ENCODE data around the gene PGAM2. TPM values are rescaled to one million over a fixed set of nuclear protein-coding genes. Genes with fewer than 3 reads are reported as not detected.

The PGAM2 gene
- total and polyA plus RNA-seq, 2 of the 13 experiments (the other 11 are each of a cell fraction or from before 2014, with no cell fraction given): 0.22 TPM; not detected in 1

DNA sequence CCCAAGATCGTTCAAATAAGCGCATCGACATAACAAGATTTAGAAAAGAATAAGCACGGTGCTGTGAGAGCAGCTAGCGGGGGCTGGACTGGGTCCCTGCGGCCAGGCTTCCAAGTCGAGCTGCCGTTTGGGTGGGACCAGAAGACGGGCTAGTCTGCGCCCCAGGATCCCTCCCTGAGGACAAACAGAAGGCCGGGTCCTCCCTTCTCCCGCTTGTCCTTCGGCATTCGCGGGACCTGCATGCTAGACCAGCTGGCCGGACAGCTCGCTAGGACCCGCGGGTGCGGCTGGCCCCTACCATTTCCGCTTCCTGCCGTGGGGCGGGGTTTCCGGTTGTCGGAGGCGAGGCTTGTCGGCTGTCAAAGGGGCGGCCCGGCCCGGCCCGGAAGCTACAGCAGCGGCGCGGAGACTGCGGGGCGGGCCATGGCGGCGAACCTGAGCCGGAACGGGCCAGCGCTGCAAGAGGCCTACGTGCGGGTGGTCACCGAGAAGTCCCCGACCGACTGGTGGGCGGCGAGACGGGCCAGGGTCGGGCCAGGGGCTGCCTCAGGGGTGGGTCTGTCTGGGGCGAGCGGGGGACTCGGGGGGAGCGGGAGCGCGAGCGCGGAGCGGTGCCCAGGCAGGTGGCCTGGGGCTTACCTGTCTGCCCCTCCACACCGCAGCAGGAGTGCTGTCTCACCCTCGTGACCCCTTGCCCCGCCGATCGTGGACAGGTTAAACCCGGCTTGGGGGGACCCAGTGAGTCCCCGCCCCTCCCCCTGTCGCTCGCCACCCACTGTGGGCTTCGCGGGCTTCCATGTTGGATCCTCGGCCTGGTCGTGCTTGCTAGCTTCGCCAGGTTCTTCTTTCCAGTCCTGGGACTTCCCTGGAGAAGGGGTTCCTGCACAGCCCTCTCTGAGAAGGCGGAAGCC is 20.8 kb downstream of the PGAM2 start, which contains the start of gene DBNL (continued):
- TF ChIP-seq PAX8 (CRISPR knock-in tag; IDR thresholded peaks at IDR 0.05; ENCODE audit: borderline replicate concordance) (0 out of 2 replicates have a peak, but pooled peaks have one; percentile 89), ZNF547 (CRISPR knock-in tag; IDR thresholded peaks at IDR 0.05) (no peak; the same call in 1 of the 2 replicates), CENPBD1 (CRISPR knock-in tag; IDR thresholded peaks at IDR 0.05; ENCODE audit: borderline replicate concordance, low read depth) (no peak), NCOA2 (CRISPR knock-in tag; IDR thresholded peaks at IDR 0.05) (no peak; the same call in 1 of the 2 replicates), DPF2 (CRISPR knock-in tag; IDR thresholded peaks at IDR 0.05; ENCODE audit: borderline replicate concordance, low read depth) (no peak), ZBTB1 (CRISPR knock-in tag; IDR thresholded peaks at IDR 0.05; ENCODE audit: borderline replicate concordance) (no peak), PPARG (CRISPR knock-in tag; conservative IDR thresholded peaks at IDR 0.05) (0 out of 2 replicates have a peak, but pooled peaks have one; percentile 18), ETV5 (CRISPR knock-in tag; IDR thresholded peaks at IDR 0.05; ENCODE audit: borderline replicate concordance) (peak; percentile 93), NCOR1 (IDR thresholded peaks at IDR 0.05; ENCODE audit: borderline replicate concordance, low read length) (no peak), KLF11 (CRISPR knock-in tag; IDR thresholded peaks at IDR 0.05) (no peak), MLX (CRISPR knock-in tag; IDR thresholded peaks at IDR 0.05) (no peak), ZNF616 (CRISPR knock-in tag; IDR thresholded peaks at IDR 0.05; ENCODE audit: low read depth) (peak; percentile 85; the same call in 1 of the 2 replicates), CEBPG (CRISPR knock-in tag; IDR thresholded peaks at IDR 0.05) (no peak), ELF3 (CRISPR knock-in tag; IDR thresholded peaks at IDR 0.05) (peak; percentile 98), MTA3 (CRISPR knock-in tag; IDR thresholded peaks at IDR 0.05) (no peak), HES4 (CRISPR knock-in tag; IDR thresholded peaks at IDR 0.05; ENCODE audit: borderline replicate concordance) (peak; percentile 58)
- TF ChIP-seq, protein P1, sequence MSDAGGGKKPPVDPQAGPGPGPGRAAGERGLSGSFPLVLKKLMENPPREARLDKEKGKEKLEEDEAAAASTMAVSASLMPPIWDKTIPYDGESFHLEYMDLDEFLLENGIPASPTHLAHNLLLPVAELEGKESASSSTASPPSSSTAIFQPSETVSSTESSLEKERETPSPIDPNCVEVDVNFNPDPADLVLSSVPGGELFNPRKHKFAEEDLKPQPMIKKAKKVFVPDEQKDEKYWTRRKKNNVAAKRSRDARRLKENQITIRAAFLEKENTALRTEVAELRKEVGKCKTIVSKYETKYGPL (CRISPR knock-in tag; IDR thresholded peaks at IDR 0.05): no peak; the same call in 1 of the 2 replicates
- TF ChIP-seq, protein P2, sequence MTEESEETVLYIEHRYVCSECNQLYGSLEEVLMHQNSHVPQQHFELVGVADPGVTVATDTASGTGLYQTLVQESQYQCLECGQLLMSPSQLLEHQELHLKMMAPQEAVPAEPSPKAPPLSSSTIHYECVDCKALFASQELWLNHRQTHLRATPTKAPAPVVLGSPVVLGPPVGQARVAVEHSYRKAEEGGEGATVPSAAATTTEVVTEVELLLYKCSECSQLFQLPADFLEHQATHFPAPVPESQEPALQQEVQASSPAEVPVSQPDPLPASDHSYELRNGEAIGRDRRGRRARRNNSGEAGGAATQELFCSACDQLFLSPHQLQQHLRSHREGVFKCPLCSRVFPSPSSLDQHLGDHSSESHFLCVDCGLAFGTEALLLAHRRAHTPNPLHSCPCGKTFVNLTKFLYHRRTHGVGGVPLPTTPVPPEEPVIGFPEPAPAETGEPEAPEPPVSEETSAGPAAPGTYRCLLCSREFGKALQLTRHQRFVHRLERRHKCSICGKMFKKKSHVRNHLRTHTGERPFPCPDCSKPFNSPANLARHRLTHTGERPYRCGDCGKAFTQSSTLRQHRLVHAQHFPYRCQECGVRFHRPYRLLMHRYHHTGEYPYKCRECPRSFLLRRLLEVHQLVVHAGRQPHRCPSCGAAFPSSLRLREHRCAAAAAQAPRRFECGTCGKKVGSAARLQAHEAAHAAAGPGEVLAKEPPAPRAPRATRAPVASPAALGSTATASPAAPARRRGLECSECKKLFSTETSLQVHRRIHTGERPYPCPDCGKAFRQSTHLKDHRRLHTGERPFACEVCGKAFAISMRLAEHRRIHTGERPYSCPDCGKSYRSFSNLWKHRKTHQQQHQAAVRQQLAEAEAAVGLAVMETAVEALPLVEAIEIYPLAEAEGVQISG (CRISPR knock-in tag; IDR thresholded peaks at IDR 0.05): peak; percentile 96
- TF ChIP-seq, protein P3, sequence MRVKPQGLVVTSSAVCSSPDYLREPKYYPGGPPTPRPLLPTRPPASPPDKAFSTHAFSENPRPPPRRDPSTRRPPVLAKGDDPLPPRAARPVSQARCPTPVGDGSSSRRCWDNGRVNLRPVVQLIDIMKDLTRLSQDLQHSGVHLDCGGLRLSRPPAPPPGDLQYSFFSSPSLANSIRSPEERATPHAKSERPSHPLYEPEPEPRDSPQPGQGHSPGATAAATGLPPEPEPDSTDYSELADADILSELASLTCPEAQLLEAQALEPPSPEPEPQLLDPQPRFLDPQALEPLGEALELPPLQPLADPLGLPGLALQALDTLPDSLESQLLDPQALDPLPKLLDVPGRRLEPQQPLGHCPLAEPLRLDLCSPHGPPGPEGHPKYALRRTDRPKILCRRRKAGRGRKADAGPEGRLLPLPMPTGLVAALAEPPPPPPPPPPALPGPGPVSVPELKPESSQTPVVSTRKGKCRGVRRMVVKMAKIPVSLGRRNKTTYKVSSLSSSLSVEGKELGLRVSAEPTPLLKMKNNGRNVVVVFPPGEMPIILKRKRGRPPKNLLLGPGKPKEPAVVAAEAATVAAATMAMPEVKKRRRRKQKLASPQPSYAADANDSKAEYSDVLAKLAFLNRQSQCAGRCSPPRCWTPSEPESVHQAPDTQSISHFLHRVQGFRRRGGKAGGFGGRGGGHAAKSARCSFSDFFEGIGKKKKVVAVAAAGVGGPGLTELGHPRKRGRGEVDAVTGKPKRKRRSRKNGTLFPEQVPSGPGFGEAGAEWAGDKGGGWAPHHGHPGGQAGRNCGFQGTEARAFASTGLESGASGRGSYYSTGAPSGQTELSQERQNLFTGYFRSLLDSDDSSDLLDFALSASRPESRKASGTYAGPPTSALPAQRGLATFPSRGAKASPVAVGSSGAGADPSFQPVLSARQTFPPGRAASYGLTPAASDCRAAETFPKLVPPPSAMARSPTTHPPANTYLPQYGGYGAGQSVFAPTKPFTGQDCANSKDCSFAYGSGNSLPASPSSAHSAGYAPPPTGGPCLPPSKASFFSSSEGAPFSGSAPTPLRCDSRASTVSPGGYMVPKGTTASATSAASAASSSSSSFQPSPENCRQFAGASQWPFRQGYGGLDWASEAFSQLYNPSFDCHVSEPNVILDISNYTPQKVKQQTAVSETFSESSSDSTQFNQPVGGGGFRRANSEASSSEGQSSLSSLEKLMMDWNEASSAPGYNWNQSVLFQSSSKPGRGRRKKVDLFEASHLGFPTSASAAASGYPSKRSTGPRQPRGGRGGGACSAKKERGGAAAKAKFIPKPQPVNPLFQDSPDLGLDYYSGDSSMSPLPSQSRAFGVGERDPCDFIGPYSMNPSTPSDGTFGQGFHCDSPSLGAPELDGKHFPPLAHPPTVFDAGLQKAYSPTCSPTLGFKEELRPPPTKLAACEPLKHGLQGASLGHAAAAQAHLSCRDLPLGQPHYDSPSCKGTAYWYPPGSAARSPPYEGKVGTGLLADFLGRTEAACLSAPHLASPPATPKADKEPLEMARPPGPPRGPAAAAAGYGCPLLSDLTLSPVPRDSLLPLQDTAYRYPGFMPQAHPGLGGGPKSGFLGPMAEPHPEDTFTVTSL (CRISPR knock-in tag; IDR thresholded peaks at IDR 0.05; ENCODE audit: borderline replicate concordance): no peak

All from HepG2 (cell line).